ENCODE measurements around the gene SLC11A2. TPM values are rescaled to one million over a fixed set of nuclear protein-coding genes. Genes with fewer than 3 reads are reported as not detected.
"Not testable (repeated sequence)": the region's sequence is repeated elsewhere in the genome, so short reads cannot be mapped to it uniquely, and the experiment has no call there.

The SLC11A2 gene
- polyA plus RNA-seq, 1 of the 3 experiments (the other 2 are of a cell fraction) = 27.7 TPM

- Histone ChIP-seq H3K9me3 (no peaks in the 10 kb centered on the region), H3K36me3 (replicated peaks in 1 of 2; ENCODE audit: control insufficient read depth in 1 of 2, insufficient read depth in 2 of 2, low read length in 1 of 2) (no peaks in the 10 kb centered on the region), H3F3A (replicated peaks; ENCODE audit: insufficient read depth) (no peaks in the 10 kb centered on the region), H3K9ac (no peak overlapping the region), H3K27ac (ENCODE audit: low read depth in 2 of 2, low read length in 1 of 2) (0 out of 4 replicates have a peak overlapping the region, but pooled peaks of 1 of the 2 experiments have one; percentile 20), H3K4me1 (ENCODE audit: control insufficient read depth in 1 of 2, insufficient read depth in 2 of 2, low read depth in 1 of 2, low read length in 1 of 2) (peaks cover 0 to 5% of the 10 kb centered on the region in 2 experiments; a peak in 2 of 4 replicates), H3K79me2 (ENCODE audit: insufficient read depth) (no peaks in the 10 kb centered on the region), H3K4me2 (no peak overlapping the region), H3K27me3 (ENCODE audit: insufficient read depth) (no peaks in the 10 kb centered on the region), H3K4me3 (ENCODE audit: low read depth in 2 of 2, low read length in 1 of 2) (no peak overlapping the region), H4K20me1 (ENCODE audit: insufficient read depth) (no peaks in the 10 kb centered on the region), H3K9me2 (no peaks in the 10 kb centered on the region), H2AFZ (ENCODE audit: low read depth) (no peak overlapping the region)
- no peak for DNase-seq
- ChIA-PET CTCF (interaction anchor here (0.6 kb wide), 1 partner anchor 316 kb away, joined by 4 read pairs; no protein-coding TSS in a partner anchor), POLR2A (no interaction called here)
- WGBS (ENCODE audit: low lambda C conversion rate) = 67% methylated on average over 1 of the region's 1 CpG
- TF ChIP-seq USF2 (IDR thresholded peaks at IDR 0.05; ENCODE audit: borderline replicate concordance, low read depth, low read length) (no peak), FOSL2 (IDR thresholded peaks at IDR 0.05; ENCODE audit: borderline replicate concordance, low read depth) (no peak), GABPA (IDR thresholded peaks at IDR 0.05; ENCODE audit: low read depth) (no peak), TCF12 (IDR thresholded peaks at IDR 0.05) (no peak), MAX (IDR thresholded peaks at IDR 0.05; ENCODE audit: low read depth) (no peak), USF1 (IDR thresholded peaks at IDR 0.05; ENCODE audit: borderline replicate concordance, low read depth) (no peak), CHD2 (IDR thresholded peaks at IDR 0.05; ENCODE audit: low read length, partially characterized antibody) (no peak), RAD21 (IDR thresholded peaks at IDR 0.05; ENCODE audit: low read length) (no peak)
These were observed 70.9 kb downstream of the SLC11A2 start for GRCh38 chr12:50955288-50955687.

- H3K9ac ChIP-seq; H2AFZ ChIP-seq (ENCODE audit: low read depth); H3K36me3 ChIP-seq (replicated peaks in 1 of 2; ENCODE audit: control insufficient read depth in 1 of 2, insufficient read depth in 2 of 2, low read length in 1 of 2); H3K79me2 ChIP-seq (ENCODE audit: insufficient read depth); DNase-seq; H4K20me1 ChIP-seq (ENCODE audit: insufficient read depth); H3K27me3 ChIP-seq (ENCODE audit: insufficient read depth); H3K27ac ChIP-seq (ENCODE audit: low read depth in 2 of 2, low read length in 1 of 2); POLR2A ChIA-PET; H3K4me2 ChIP-seq; H3K4me3 ChIP-seq (ENCODE audit: low read depth in 2 of 2, low read length in 1 of 2); H3F3A ChIP-seq (replicated peaks; ENCODE audit: insufficient read depth); H3K9me3 ChIP-seq; H3K4me1 ChIP-seq (ENCODE audit: control insufficient read depth in 1 of 2, insufficient read depth in 2 of 2, low read depth in 1 of 2, low read length in 1 of 2); H3K9me2 ChIP-seq: not testable (repeated sequence)
- WGBS (ENCODE audit: low lambda C conversion rate) = 96% methylated on average over 2 of the region's 2 CpGs
- CTCF ChIA-PET = interaction anchor here (1.3 kb wide), 1 partner anchor 33 kb away, joined by 4 read pairs; no protein-coding TSS in a partner anchor
These were observed 71.4 kb downstream of the SLC11A2 start for GRCh38 chr12:50954789-50955188.

GRCh38 chr12:50953047-50953446, 73.1 kb downstream of the SLC11A2 start:
- Histone ChIP-seq H3K4me3 (ENCODE audit: low read depth in 2 of 2, low read length in 1 of 2) (no peak overlapping the region), H3K79me2 (ENCODE audit: insufficient read depth) (no peaks in the 10 kb centered on the region), H2AFZ (ENCODE audit: low read depth) (no peak overlapping the region), H3K9ac (no peak overlapping the region), H3K27me3 (ENCODE audit: insufficient read depth) (no peaks in the 10 kb centered on the region), H3K9me3 (no peaks in the 10 kb centered on the region), H3K9me2 (no peaks in the 10 kb centered on the region), H3F3A (replicated peaks; ENCODE audit: insufficient read depth) (no peaks in the 10 kb centered on the region), H4K20me1 (ENCODE audit: insufficient read depth) (no peaks in the 10 kb centered on the region), H3K27ac (ENCODE audit: low read depth in 2 of 2, low read length in 1 of 2) (no peak overlapping the region), H3K4me2 (no peak overlapping the region), H3K36me3 (replicated peaks in 1 of 2; ENCODE audit: control insufficient read depth in 1 of 2, insufficient read depth in 2 of 2, low read length in 1 of 2) (no peaks in the 10 kb centered on the region), H3K4me1 (ENCODE audit: control insufficient read depth in 1 of 2, insufficient read depth in 2 of 2, low read depth in 1 of 2, low read length in 1 of 2) (peaks cover 0 to 5% of the 10 kb centered on the region in 2 experiments; a peak in 2 of 4 replicates)
- POLR2A ChIA-PET = no interaction called here
- DNase-seq = no peak
- 87% methylated on average over 7 of the region's 7 CpGs for WGBS (ENCODE audit: low lambda C conversion rate)
- CTCF ChIA-PET = interaction anchor here (0.8 kb wide), 1 partner anchor 34 kb away, joined by 3 read pairs; no protein-coding TSS in a partner anchor
- TF ChIP-seq TAF1 (IDR thresholded peaks at IDR 0.05; ENCODE audit: borderline replicate concordance, low read depth, low read length) = no peak
